T follicular helper cell (primary cell): ENCODE measurements around the gene DEK.
A peak's percentile ranks its signal among the peaks of the same experiment; 100 is the strongest.
"Not testable (repeated sequence)": the region's sequence is repeated elsewhere in the genome, so short reads cannot be mapped to it uniquely, and the experiment has no call there.

ENCODE experiments used
- DNase-seq: peaks from one replicate; pipeline ENCODE4 v3.0.0-alpha.2; 2020; ENCODE audit warnings: low read depth
- total RNA-seq, 2 experiments: gene quantifications; one replicate each; lab custom pipeline; 2026; lab: John Stamatoyannopoulos, UW

DEK gene, protein sequence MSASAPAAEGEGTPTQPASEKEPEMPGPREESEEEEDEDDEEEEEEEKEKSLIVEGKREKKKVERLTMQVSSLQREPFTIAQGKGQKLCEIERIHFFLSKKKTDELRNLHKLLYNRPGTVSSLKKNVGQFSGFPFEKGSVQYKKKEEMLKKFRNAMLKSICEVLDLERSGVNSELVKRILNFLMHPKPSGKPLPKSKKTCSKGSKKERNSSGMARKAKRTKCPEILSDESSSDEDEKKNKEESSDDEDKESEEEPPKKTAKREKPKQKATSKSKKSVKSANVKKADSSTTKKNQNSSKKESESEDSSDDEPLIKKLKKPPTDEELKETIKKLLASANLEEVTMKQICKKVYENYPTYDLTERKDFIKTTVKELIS
- total RNA-seq = 204 to 322 reads per million in 2 experiments

DNA sequence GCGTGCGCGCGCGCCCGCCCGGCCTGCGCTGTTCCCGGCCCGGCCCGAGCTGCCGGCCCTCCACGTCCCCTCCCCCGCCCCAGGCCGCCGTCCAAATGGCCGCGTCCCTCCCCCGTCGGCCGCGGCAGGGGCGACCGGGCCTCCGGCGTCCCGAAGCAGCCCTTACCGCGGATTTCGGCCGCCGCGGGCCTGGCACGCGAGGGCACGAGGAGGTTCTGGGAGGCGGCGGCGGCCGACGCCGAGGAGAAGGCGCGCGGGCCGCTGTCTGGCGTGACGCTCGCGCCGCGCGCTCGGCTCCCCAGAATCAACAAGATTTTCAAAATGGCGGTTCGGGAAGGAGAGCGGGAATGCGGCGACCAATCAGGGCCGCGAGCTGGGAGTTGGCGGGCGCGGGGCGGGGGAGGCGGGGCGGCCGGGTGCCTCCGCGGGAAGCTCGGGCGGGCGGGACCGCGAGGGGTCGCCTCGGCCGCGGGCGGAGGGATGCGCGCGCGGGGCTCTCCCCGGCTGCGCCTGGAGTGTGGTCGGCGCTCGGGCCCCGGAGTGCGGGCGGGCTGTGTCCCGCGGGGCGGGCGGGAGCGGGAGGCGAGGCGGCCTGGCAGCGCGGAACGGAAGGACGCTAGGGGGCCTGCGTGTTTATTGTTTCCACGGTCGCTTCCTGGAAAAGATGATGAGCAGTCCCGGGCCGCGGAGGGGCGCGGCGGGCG is at the start of gene DEK:
TSS of gene DEK (minus strand) at position 312 of the 704 bp plus-strand sequence. CDS start 543 bp downstream, outside the sequence.
- DNase-seq = peak; percentile 75

- DNase-seq = no peak
Measured at GRCh38 chr6:18312368-18312767, 48.0 kb upstream of the DEK start.

DNA sequence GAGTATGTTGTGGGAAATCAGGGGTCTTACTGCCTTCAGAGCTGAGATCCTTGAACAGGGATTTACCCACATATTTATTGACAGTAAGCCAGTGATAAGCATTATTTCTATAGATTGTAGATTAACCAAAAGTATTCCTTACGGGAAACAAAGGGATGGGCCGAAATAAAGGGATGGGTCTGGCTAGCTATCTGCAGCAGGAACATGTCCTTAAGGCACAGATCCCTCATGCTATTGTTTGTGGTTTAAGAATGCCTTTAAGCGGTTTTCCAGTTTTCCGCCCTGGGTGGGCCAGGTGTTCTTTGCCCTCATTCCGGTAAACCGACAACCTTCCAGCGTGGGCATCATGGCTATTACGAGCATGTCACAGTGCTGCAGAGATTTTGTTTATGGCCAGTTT is 45.7 kb upstream of the DEK start:
- DNase-seq = not testable (repeated sequence)

GRCh38 chr6:18309046-18309445 is 44.7 kb upstream of the DEK start:
- DNase-seq = no peak

- no peak for DNase-seq
Measured at GRCh38 chr6:18308070-18308735, 43.9 kb upstream of the DEK start.

DNA sequence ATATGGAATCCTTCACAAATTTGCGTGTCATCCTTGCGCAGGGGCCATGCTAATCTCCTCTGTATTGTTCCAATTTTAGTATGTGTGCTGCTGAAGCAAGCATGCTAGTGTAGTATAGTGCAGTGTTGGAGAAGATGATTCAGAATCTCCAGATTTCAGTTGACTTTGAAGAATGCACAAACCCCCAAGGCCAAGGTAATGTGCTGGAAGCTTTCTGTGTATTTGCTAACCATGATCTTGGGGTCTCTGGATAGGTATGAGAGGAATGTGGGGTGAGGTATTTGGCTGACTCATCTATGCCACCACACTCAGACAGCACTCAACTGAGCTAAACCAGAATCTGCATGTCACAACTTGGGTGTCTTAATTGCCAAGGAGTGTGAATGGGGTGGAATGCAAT is 42.6 kb upstream of the DEK start:
- no peak for DNase-seq

GRCh38 chr6:18302561-18303439 is 38.5 kb upstream of the DEK start:
- DNase-seq = no peak

DNA sequence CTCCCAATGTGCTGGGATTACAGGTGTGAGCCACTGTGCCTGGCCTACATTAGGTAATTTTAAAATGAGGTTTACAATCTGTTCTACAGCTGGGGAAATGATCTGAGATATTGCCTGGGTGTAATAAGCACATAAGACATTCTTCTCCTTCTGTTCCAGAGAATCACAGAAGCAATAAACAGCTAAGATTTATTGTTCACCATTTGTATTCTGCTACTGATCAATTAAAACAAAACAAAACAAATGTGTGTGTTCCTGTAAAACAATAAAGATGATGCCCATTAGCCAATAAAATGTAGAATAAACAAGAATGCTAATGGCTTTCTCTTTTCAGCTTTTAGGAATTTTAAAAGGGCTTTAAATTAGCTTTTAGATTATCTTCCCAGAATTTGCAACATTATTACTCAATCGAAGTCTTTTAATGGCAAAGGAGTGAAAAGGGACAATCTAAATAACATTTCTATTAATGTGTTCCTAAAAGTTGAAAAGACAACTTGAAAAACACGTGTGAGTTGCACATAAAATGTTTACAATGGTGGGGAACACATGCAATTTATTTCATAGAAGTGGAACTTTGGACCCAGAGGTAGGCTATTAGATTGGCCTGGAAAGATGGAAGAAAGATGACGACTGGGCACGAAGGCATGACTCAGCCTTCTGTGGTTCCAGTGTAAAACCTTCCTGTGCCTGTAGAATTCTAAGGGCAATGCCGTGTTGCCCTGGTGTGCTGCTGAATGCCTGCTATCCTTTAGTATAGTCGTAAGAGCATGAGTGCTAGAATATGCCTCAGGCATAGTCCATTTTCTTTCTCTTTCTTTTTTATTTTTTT is 29.0 kb upstream of the DEK start:
- DNase-seq = no peak

- DNase-seq = no peak
Measured at GRCh38 chr6:18289283-18289682, 25.0 kb upstream of the DEK start.

DNA sequence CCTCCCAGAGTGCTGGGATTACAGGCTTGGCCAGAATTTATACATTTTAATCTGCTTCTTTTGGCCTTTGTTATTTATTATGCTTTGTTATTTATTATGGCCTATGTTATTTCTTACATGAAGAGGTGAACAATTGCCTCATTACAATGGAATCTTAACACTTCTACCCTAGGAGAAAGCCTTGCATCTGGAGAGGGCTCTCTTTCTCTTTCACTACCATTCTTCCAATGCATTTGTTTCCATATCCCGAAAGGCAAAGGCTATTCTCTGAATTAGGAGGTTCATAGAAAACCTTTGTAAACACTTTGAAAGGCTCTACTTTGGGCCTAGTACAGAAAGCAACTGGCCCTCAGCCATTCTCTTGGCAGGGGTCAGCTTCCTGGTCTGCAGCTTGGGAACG is 19.9 kb upstream of the DEK start:
- no peak for DNase-seq

- no peak for DNase-seq
Measured at GRCh38 chr6:18281564-18281963, 17.2 kb upstream of the DEK start.

- DNase-seq = no peak
Measured at GRCh38 chr6:18280084-18280483, 15.8 kb upstream of the DEK start.

- DNase-seq = no peak
Measured at GRCh38 chr6:18279422-18279821, 15.1 kb upstream of the DEK start.

DNA sequence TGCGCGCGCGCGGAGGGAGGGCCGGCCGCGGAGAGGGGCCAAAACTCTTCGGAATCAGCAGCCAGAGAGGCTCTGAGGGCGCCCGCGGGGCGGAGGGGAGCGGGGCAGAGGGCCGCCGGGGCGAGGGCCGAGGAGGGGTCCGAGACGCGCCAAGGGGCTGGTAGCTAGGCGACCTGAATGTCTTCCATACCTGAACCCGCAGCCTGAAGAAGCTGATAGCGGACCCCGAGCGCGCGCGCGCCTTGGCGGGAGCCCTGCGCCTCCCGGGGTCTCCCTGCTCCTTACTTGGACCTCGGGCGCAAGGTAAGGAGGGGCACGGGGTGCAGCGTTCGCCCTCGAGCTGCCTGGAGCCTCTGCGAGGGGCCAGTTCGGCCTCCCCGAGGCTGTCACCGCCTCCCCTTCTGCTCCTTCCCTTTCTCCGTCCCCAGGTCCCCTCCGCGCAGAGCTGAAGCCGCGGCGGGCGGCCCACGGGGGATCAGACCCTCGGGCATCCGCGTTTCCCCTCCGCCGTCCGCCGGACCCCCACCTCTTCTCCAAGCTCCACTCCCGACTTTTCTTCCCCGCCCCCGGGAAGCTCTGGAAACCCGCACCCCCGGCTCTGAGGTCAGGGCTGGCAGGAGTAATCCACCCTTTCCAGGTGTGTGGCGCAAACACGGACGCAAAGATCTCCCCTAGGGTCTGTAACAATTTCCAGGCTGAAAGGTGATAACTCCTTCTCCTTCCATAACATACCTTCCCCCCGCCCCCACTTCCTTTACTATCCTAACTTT is 13.1 kb upstream of the DEK start:
- DNase-seq = no peak

DNA sequence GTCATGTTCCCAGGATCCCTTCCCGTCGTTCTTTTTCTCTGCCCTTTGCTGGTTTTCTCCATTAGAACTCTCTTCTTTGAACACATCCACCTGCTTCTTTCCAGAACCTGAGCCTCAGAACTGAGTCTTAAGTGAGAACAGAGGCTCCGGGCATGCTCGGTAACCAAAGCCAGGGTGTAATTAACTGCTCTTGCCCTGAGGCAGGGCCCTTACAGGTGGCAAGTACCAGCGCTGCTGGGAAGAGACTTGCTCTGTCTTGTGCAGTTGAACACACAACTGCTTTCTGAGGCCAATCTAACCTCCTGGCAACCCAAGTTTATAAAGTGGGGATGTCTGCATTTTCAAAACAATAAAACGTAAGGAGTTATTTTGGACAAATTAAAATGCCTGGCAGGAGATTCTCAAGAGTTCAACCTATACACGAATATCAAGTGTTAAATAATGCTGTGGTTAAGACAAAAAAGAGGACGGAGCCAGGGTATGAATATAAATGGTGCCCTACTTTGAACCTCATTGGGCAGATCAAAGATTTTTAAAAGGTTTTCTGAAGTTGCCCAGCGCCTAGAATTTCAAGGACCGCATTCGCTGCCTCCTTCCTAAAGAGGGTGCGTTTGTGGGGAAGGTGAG is 12.4 kb upstream of the DEK start:
- no peak for DNase-seq

GRCh38 chr6:18270216-18270615 is 5.9 kb upstream of the DEK start:
- no peak for DNase-seq

- no peak for DNase-seq
Measured at GRCh38 chr6:18269717-18270116, 5.4 kb upstream of the DEK start.

DNA sequence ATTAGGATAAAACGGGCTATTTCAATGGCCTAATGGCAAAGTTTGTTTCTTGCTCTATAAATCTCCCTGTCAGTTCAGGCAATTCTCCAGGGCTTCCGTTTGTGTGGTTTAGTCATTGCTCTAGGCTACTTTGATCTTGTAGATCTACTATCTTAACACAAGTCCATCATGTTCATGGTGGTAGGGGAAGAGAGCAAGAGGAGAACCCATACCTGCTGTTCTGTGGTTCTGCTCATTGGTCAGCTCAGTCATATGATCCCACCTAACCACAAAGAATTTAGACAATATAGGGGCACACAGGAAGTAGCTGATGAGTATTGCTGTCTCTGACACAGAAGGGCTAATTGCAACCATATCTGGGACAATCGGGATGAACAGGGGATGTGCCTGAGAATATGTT is 4.9 kb upstream of the DEK start:
- no peak for DNase-seq

DNA sequence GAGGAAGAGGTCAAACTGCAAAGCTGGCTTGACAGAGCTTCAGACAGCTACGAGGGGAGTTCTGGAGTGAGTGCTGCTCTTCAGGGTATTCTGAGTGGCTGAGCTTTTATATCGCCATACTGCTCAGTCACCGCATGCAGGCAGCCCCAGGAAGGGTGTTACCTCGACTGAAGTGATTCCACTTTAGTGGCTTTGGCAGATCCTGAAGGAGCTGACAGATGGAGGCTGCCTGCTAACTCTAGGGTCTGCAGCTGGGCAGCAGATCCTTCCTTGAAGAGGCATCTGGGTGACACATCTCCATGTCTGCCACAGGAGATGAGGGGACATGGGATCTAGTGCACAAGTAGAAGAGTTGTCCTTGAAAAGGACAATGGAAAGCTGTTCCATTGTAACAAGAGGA is 3.7 kb upstream of the DEK start:
- no peak for DNase-seq

DNA sequence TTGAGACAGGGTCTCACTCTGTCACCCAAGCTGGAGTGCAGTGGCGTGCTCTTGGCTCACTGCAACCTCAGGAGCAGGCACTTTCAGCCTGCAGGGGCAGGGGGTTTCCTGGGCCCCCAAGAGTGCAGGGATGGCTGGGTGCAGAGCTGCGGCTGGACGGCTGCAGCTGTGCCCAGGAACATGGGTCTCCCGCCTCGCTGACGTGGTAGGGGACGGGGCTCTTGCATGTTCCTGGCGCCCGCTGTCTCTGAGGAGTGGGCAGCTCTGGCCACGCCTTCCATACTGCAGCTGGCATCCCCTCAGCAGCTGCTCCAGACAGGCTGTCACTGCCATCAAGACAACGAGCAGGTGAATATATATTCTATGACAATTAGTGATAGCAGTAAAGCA is 2.2 kb upstream of the DEK start:
- no peak for DNase-seq
